Heart right ventricle (tissue), 16 donors: ENCODE measurements around the gene NPTX1. TPM values are rescaled to one million over a fixed set of nuclear protein-coding genes. Genes with fewer than 3 reads are reported as not detected.
A peak's percentile ranks its signal among the peaks of the same experiment; 100 is the strongest.

Experiments
- ATAC-seq, 8 donors: fragments of 200-7000 bp; cut with Tn5 transposase; one replicate each; pipeline ENCODE4 v1.9.1; 2020; ENCODE audit warnings: mild to moderate bottlenecking in 8 of 8, moderate library complexity in 8 of 8, moderate number of reproducible peaks in 1 of 8
- DNase-seq, 2 donors: peaks; one replicate each; pipeline ENCODE4 v3.0.0-alpha.2; 2020
- H3K27ac ChIP-seq, 10 donors: fragments of 200-600 bp; sonication (generic) in 2 of 10; one replicate each; pipeline versions ENCODE4 v1.5.0 to v1.8.0; 2020 to 2022; ENCODE audit warnings: mild to moderate bottlenecking in 3 of 10
- H3K27me3 ChIP-seq, 7 donors: fragments of 200-600 bp; one replicate each; pipeline ENCODE4 v1.8.0; 2021 to 2022; ENCODE audit warnings: mild to moderate bottlenecking in 2 of 7
- H3K36me3 ChIP-seq, 9 donors: fragments of 200-600 bp; sonication (generic) in 1 of 9; one replicate each; pipeline versions ENCODE4 v1.5.0 to v1.8.0; 2020 to 2022; ENCODE audit warnings: mild to moderate bottlenecking in 2 of 9
- H3K4me1 ChIP-seq, 9 donors: fragments of 200-600 bp; sonication (generic) in 1 of 9; one replicate each; pipeline versions ENCODE4 v1.5.0 to v1.8.0; 2020 to 2022; ENCODE audit warnings: mild to moderate bottlenecking in 4 of 9
- H3K4me3 ChIP-seq, 10 donors: fragments of 200-600 bp; sonication (generic) in 2 of 10; one replicate each; pipeline versions ENCODE4 v1.5.0 to v1.8.0; 2020 to 2022; ENCODE audit warnings: mild to moderate bottlenecking in 7 of 10, moderate library complexity in 2 of 10
- H3K9me3 ChIP-seq, 11 donors: fragments of 200-600 bp in 10 of 11; sonication (generic) in 2 of 11; one replicate each; pipeline versions ENCODE4 v1.5.0 to v1.8.0; 2013 to 2022; ENCODE audit warnings: mild to moderate bottlenecking in 2 of 11, control low read depth in 1 of 11, moderate library complexity in 1 of 11
- WGBS, 2 donors: extraction: QIAGEN DNeasy Blood & Tissue Kit; methylation state at CpG; one replicate each; pipeline ENCODE4 v1.1.7; 2013; ENCODE audit warnings: inconsistent platforms in 1 of 2; 5-methylcytosine and 5-hydroxymethylcytosine counted together
- intact Hi-C, 10 donors: fragments of 100-400 bp; cut with DNase I; formaldehyde crosslinking; loops; one replicate each; pipeline versions ENCODE4 v1.11.1 to v1.14.2; 2022
- polyA plus RNA-seq, 2 donors: library from polyadenylated mRNA; stranded (reverse); fragments of 200-250 nt; gene quantifications; one replicate each; pipeline ENCODE4 v1.2.3, GENCODE V29; 2013
- total RNA-seq, 10 donors: library from RNA; stranded (reverse); fragmentation: NEBNext Ultra II Directional in 3 of 10; extraction: Animal tissue kit (Norgen Biotek cat#: 25700) in 3 of 10; gene quantifications; one replicate each; pipeline versions ENCODE4 v1.2.1 to v1.2.4, GENCODE V29; 2021 to 2023
- TF ChIP-seq, protein P1 (sequence below), 9 donors: fragments of 200-600 bp; sonication (generic) in 2 of 9; IDR thresholded peaks; one replicate each; pipeline versions ENCODE4 v1.5.0 to v1.8.0; 2021 to 2022; ENCODE audit warnings: antibody characterized with exemption in 9 of 9, mild to moderate bottlenecking in 5 of 9, moderate library complexity in 1 of 9
- donor health status: Arrhythmogenic right ventricular cardiomyopathy.
- donor health status: ischemic (EF 13 %, LVEDD 7.1; RV severe dilation, severe dysfunction).
- donor health status: healthy with polysubstance abuse.
- donor health status: DM: no; HTN: yes; CAD: no.
- donor health status: DM: no; HTN: no; CAD: no.
- donor health status: ischemic (EF 25% LVEDD 6.9; RV normal size, moderate dysfunction).
- donor health status: ischemic (EF 25% LVEDD 5.7; RV mildly dilated, moderate dysfunction).
- donor health status: healthy.
- donor health status: DM: yes; HTN: yes; CAD: no.
- donor health status: Ischemic cardiomyopathy.
- donor health status: ischemic (EF 35%, LVEDD 5.7; RV mildly dilated, moderate dysfunction).
- donor health status: nonischemic (EF 11% LVEDD 7.7; RV severe dilation, severe dysfunction).
- donor health status: DM: yes; HTN: yes; CAD: no.
- donor health status: PGD.
- donor health status: ischemic (EF 29% LVEDD 5.4; RV normal size, mild dysfunction).
- donor health status: nonischemic (EF 23%, LVEDD 6.1; RV moderate dilation, normal function).

NPTX1 gene
- total and polyA plus RNA-seq, 12 donors = 0.03 TPM; not detected in 11

DNA sequence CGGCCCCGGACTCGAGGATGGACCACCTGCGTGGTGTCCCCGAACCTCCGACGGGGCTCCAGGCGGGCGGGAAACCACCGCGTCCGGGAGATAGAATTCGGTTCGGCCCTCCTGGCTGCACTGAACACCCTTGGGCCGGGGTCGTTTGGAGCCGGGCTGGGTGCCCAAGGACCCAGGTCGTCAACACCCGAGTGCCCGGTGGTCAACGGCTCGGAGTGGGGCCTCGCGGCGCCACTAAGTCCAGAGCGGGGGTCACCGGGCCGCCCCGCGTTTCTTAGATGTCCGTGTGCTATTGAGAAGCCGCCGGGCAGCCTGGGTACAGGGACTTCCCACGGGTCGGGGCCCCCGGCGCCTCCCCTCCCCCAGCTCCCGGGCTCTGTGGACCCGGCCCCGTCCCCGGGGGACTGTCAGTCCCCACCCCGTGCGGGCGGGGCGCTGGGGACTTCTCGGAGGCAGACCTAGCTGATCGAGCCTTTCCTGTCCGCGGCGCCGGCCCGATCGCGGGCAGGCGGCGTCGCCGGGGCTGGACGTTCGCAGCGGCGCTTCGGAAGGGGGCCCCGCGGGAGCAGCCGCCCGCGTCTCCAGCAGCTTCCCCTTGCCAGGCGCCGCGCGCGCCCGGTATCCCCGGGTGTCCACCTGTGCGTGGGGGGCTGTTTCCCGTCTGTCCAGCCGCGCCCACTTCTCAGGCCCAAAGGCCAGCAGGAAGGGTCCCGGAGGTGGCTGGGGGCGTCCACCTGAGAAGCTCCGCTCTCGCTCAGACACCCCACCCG is 655 bp upstream of the NPTX1 start:
- Histone ChIP-seq H3K4me3 (peak overlapping the region; percentile 12 to 46 (median 26)), H3K36me3 (no peaks in the 10 kb centered on the region), H3K27me3 (peaks cover 48 to 100% (median 98%) of the 10 kb centered on the region in 7 donors), H3K4me1 (peaks cover 7 to 44% (median 34%) of the 10 kb centered on the region in 9 donors), H3K27ac (no peak overlapping the region), H3K9me3 (no peaks in the 10 kb centered on the region)
- WGBS, 2 donors = 1% methylated on average over 80 to 84 of the region's 84 CpGs
- TF ChIP-seq, protein P1, sequence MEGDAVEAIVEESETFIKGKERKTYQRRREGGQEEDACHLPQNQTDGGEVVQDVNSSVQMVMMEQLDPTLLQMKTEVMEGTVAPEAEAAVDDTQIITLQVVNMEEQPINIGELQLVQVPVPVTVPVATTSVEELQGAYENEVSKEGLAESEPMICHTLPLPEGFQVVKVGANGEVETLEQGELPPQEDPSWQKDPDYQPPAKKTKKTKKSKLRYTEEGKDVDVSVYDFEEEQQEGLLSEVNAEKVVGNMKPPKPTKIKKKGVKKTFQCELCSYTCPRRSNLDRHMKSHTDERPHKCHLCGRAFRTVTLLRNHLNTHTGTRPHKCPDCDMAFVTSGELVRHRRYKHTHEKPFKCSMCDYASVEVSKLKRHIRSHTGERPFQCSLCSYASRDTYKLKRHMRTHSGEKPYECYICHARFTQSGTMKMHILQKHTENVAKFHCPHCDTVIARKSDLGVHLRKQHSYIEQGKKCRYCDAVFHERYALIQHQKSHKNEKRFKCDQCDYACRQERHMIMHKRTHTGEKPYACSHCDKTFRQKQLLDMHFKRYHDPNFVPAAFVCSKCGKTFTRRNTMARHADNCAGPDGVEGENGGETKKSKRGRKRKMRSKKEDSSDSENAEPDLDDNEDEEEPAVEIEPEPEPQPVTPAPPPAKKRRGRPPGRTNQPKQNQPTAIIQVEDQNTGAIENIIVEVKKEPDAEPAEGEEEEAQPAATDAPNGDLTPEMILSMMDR (IDR thresholded peaks at IDR 0.05) = no peak
- DNase-seq (no peak), ATAC-seq (peak in 1 of 8 donors; percentile 15)
- intact Hi-C loops = no loop called here

DNA sequence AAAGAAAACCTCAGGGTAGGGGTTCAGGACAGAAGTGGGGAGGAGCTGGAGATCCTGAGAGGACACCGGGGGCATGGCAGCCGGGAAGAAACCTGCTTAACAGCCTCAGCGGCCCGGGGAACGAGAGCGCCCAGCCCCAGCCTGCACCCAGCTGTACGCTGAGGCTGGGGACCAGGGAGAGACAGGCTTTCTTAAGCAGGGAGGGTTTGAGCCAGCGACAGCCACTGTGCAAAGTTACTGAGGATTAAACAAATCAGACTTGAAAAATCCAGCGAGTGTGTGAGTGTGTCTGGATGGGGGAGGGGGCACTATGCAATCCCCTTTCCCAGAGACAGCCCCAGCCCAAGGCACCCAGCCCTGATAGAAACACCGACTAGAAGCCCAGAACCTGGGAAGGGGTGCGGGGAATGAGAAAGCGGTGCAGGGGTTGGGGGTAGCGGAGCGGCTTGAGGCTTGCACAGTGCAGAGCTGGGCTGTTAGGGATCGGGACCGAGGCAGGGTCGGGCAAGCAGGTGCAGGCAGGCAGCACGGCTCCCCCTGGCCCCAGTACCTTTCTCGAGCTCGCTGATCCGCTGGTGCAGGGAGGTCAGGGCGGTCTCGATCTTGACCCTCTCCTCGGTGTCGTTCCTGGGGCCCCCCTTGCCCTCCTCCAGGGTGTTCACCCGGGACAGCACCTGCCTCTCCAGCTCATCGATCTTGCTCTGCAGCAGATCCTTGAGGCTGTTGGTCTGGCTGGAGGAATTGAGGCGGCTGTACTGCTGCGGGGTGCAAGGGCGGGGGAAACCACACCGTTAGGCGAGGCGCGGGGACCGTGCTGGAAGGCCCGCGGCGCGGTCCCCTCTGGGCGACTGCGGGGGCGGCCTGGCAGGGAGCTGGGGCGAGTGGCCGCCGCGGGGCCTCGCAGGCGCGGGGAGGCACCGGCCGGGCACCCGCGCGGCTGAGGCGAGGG is 1.2 kb downstream of the NPTX1 start:
- 3 to 4% methylated on average over 55 of the region's 55 CpGs for WGBS, 2 donors

DNA sequence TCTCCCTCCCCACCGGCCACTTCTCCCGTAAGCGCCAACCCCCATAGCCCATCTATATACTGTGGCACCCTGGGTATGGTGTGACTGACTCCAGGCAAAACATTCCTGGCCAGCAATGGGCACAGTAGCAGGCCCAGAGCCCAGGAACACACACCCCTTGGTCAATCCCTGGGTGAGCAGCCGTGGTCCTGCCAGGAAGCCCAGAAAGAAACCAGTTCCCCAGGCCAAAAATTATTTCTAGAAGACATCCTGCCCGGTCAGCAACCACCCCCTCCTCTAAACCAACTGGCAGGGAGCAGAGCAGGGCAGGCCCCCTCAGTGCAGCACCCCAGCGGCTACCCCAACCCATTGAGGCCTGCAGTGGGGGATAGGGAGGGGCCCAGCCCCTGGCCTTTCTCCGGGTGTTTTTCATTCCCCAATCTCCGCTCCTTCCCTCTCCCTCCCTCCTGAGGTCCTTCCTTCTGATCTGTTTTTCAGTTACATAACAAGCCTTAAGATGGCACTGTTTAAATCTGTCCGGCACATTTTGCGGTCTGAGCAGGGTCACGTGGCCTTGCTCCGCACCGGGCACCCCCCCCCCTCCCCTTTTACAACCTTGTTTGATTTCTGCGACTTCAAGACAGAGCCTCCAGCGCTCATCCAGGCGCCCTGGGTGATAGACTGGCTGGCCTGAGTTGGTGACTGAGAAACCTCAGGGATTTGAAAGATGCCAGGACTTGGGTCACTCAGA is 2.0 kb downstream of the NPTX1 start:
- Histone ChIP-seq H3K4me3 (no peak overlapping the region), H3K27ac (no peak overlapping the region), H3K27me3 (peaks cover 48 to 100% (median 97%) of the 10 kb centered on the region in 7 donors), H3K9me3 (no peaks in the 10 kb centered on the region), H3K36me3 (no peaks in the 10 kb centered on the region), H3K4me1 (peaks cover 7 to 44% (median 34%) of the 10 kb centered on the region in 9 donors)
- TF ChIP-seq, protein P1 (IDR thresholded peaks at IDR 0.05) = peak in 1 of 9 donors; percentile 12
- ATAC-seq (no peak), DNase-seq (no peak)
- 15% methylated on average over 16 of the region's 16 CpGs for WGBS, 2 donors
- intact Hi-C loops = no loop called here

More for the DNA sequence above, 1.2 kb downstream of the NPTX1 start:
- Histone ChIP-seq H3K4me3 (peak overlapping the region in 5 of 10 donors; percentile 14 to 46 (median 26)), H3K27me3 (peaks cover 48 to 100% (median 97%) of the 10 kb centered on the region in 7 donors), H3K36me3 (no peaks in the 10 kb centered on the region), H3K9me3 (no peaks in the 10 kb centered on the region), H3K27ac (no peak overlapping the region), H3K4me1 (peaks cover 7 to 44% (median 34%) of the 10 kb centered on the region in 9 donors)
- DNase-seq (no peak), ATAC-seq (no peak)
- TF ChIP-seq, protein P1 (IDR thresholded peaks at IDR 0.05) = no peak
- intact Hi-C loops = no loop called here

DNA sequence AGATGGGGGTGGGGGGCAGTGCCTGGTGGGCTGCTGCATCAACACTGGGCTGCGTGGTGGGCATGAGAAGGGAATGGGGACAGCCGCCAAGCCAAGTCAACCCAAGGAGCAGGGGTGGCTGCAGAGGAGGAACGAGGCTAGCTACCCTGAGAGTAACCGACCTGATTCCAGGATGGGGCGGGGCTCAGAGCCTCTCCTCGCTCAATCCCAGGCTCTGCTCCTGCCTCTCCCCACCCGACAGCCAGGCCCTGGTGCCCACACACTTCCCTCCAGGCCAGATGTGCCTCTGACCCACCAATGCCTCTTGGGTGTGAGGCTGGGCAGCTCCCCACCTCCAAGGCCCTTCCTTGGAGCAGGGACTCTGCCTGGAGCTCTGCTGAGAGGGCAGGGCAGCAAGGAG is 2.7 kb downstream of the NPTX1 start:
- H3K27me3 ChIP-seq = peaks cover 44 to 100% (median 97%) of the 10 kb centered on the region in 7 donors
- ATAC-seq = no peak
- H3K4me1 ChIP-seq = peaks cover 7 to 40% (median 30%) of the 10 kb centered on the region in 9 donors
- H3K27ac ChIP-seq = no peak overlapping the region
- intact Hi-C loops = no loop called here
- no peaks in the 10 kb centered on the region for H3K36me3 ChIP-seq
- WGBS, 2 donors = 36 to 51% methylated on average over 7 of the region's 7 CpGs
- no peak for DNase-seq
- H3K9me3 ChIP-seq = no peaks in the 10 kb centered on the region
- no peak overlapping the region for H3K4me3 ChIP-seq
- TF ChIP-seq, protein P1 (IDR thresholded peaks at IDR 0.05) = no peak
